GM21528 (cell line): ENCODE data around the gene PMF1.

Source experiments
- ATAC-seq: cut with Tn5 transposase; IDR thresholded peaks from one replicate; pipeline ENCODE4 v1.9.1; 2021; ENCODE audit warnings: mild to moderate bottlenecking, moderate library complexity; ENCODE audit not compliant: unreplicated experiment, low FRiP score

The PMF1 gene

GRCh38 chr1:156259805-156260204 is 47.0 kb downstream of the PMF1 start:
- ATAC-seq = no peak

- ATAC-seq = no peak
Measured at GRCh38 chr1:156260896-156261295, 48.1 kb downstream of the PMF1 start.

GRCh38 chr1:156262461-156263287 is 49.9 kb downstream of the PMF1 start:
- ATAC-seq = no peak

GRCh38 chr1:156263288-156263655 is 50.5 kb downstream of the PMF1 start:
- no peak for ATAC-seq

GRCh38 chr1:156266051-156266450 is 53.2 kb downstream of the PMF1 start:
- ATAC-seq = no peak

GRCh38 chr1:156268336-156268735 is 55.5 kb downstream of the PMF1 start:
- ATAC-seq = no peak

GRCh38 chr1:156270314-156270713 is 57.5 kb downstream of the PMF1 start:
- no peak for ATAC-seq

GRCh38 chr1:156276532-156276931 is 63.7 kb downstream of the PMF1 start:
- no peak for ATAC-seq

GRCh38 chr1:156276966-156277381 is 64.2 kb downstream of the PMF1 start:
- no peak for ATAC-seq

GRCh38 chr1:156279837-156280236 is 67.0 kb downstream of the PMF1 start:
- ATAC-seq = no peak

GRCh38 chr1:156281281-156281680 is 68.5 kb downstream of the PMF1 start:
- ATAC-seq = peak; percentile 28

GRCh38 chr1:156281693-156282478 is 69.1 kb downstream of the PMF1 start:
- ATAC-seq = peak; percentile 18

- ATAC-seq = peak; percentile 70
Measured at GRCh38 chr1:156282479-156283222, 69.8 kb downstream of the PMF1 start, which contains the start of gene SMG5. TSS of gene SMG5 (minus strand) at chr1:156282825. CDS start at chr1:156282680, 145 bp downstream.

- no peak for ATAC-seq
Measured at GRCh38 chr1:156283521-156283920, 70.7 kb downstream of the PMF1 start.

GRCh38 chr1:156284112-156284511 is 71.3 kb downstream of the PMF1 start, which contains the start of gene TMEM79:
TSS of gene TMEM79 (plus strand) at chr1:156284325. CDS start at chr1:156285227, 902 bp downstream.
- ATAC-seq = no peak

GRCh38 chr1:156284757-156285156 is 72.0 kb downstream of the PMF1 start:
- ATAC-seq = no peak

- no peak for ATAC-seq
Measured at GRCh38 chr1:156285437-156285836, 72.6 kb downstream of the PMF1 start.

GRCh38 chr1:156286061-156286460 is 73.3 kb downstream of the PMF1 start:
- no peak for ATAC-seq
